ENCODE measurements around the gene BRD1. TPM values are rescaled to one million over a fixed set of nuclear protein-coding genes. Genes with fewer than 3 reads are reported as not detected.

BRD1 gene
- total RNA-seq, 2 donors from 2014 or later: 32.7 to 37.7 TPM

- Histone ChIP-seq H3K4me1 (no peaks in the 10 kb centered on the region), H3K9ac (ENCODE audit: low read depth in 2 of 2, low read length in 2 of 2) (no peak overlapping the region), H3K27me3 (no peaks in the 10 kb centered on the region), H3K36me3 (peaks cover 24% of the 10 kb centered on the region), H3K4me3 (no peak overlapping the region), H3K9me3 (no peaks in the 10 kb centered on the region), H3K27ac (no peak overlapping the region)
- no peak for DNase-seq
- TF ChIP-seq, protein P1, sequence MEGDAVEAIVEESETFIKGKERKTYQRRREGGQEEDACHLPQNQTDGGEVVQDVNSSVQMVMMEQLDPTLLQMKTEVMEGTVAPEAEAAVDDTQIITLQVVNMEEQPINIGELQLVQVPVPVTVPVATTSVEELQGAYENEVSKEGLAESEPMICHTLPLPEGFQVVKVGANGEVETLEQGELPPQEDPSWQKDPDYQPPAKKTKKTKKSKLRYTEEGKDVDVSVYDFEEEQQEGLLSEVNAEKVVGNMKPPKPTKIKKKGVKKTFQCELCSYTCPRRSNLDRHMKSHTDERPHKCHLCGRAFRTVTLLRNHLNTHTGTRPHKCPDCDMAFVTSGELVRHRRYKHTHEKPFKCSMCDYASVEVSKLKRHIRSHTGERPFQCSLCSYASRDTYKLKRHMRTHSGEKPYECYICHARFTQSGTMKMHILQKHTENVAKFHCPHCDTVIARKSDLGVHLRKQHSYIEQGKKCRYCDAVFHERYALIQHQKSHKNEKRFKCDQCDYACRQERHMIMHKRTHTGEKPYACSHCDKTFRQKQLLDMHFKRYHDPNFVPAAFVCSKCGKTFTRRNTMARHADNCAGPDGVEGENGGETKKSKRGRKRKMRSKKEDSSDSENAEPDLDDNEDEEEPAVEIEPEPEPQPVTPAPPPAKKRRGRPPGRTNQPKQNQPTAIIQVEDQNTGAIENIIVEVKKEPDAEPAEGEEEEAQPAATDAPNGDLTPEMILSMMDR (IDR thresholded peaks at IDR 0.05): no peak
- intact Hi-C loops (cut with DNase I): no loop called here
These were observed 55.0 kb downstream of the BRD1 start for GRCh38 chr22:49772692-49773091.

- no peaks in the 10 kb centered on the region for H3K27me3 ChIP-seq
- no peaks in the 10 kb centered on the region for H3K9me3 ChIP-seq
- no peak overlapping the region for H3K9ac ChIP-seq (ENCODE audit: low read depth in 2 of 2, low read length in 2 of 2)
- H3K4me1 ChIP-seq: no peaks in the 10 kb centered on the region
- no peak overlapping the region for H3K27ac ChIP-seq
- TF ChIP-seq, protein P1 (IDR thresholded peaks at IDR 0.05): no peak
- no peak for DNase-seq
- no peak overlapping the region for H3K4me3 ChIP-seq
- H3K36me3 ChIP-seq: peaks cover 15% of the 10 kb centered on the region
- intact Hi-C loops (cut with DNase I): no loop called here
These were observed 56.2 kb downstream of the BRD1 start for GRCh38 chr22:49771266-49772065.

GRCh38 chr22:49770547-49771265 is 57.0 kb downstream of the BRD1 start:
- intact Hi-C loops (cut with DNase I): no loop called here
- TF ChIP-seq, protein P1 (IDR thresholded peaks at IDR 0.05): no peak
- Histone ChIP-seq H3K9me3 (no peaks in the 10 kb centered on the region), H3K27me3 (no peaks in the 10 kb centered on the region), H3K4me1 (no peaks in the 10 kb centered on the region), H3K27ac (no peak overlapping the region), H3K9ac (ENCODE audit: low read depth in 2 of 2, low read length in 2 of 2) (no peak overlapping the region), H3K36me3 (peaks cover 13% of the 10 kb centered on the region), H3K4me3 (no peak overlapping the region)
- no peak for DNase-seq

GRCh38 chr22:49769691-49770546 is 57.8 kb downstream of the BRD1 start:
- Histone ChIP-seq H3K36me3 (peaks cover 10% of the 10 kb centered on the region), H3K9me3 (no peaks in the 10 kb centered on the region), H3K27ac (no peak overlapping the region), H3K9ac (ENCODE audit: low read depth in 2 of 2, low read length in 2 of 2) (no peak overlapping the region), H3K27me3 (no peaks in the 10 kb centered on the region), H3K4me1 (no peaks in the 10 kb centered on the region), H3K4me3 (no peak overlapping the region)
- DNase-seq: no peak
- intact Hi-C loops (cut with DNase I): loop anchor here (5.0 to 10.0 kb wide), 2 partner anchors 157 to 265 kb away; no protein-coding TSS in a partner anchor
- TF ChIP-seq, protein P1 (IDR thresholded peaks at IDR 0.05): no peak
